Hepatocyte (in vitro differentiated cells): Measurements from ENCODE around the gene SIT1. TPM values are rescaled to one million over a fixed set of nuclear protein-coding genes. Genes with fewer than 3 reads are reported as not detected.
"Not testable (repeated sequence)": the region's sequence is repeated elsewhere in the genome, so short reads cannot be mapped to it uniquely, and the experiment has no call there.

ENCODE experiments used
- DNase-seq: peaks from one replicate; pipeline ENCODE4 v3.0.0-alpha.2; 2016; ENCODE audit warnings: low spot score
- H2AFZ ChIP-seq: fragments of 200-600 bp; sonication (generic); 2 replicates; pipeline ENCODE4 v1.6.0; 2016; ENCODE audit warnings: antibody characterized with exemption, mild to moderate bottlenecking
- H3K27ac ChIP-seq: fragments of 200-600 bp; sonication (generic); 2 replicates; pipeline ENCODE4 v1.5.1; 2016; ENCODE audit warnings: mild to moderate bottlenecking
- H3K27me3 ChIP-seq: fragments of 200-600 bp; sonication (generic); 2 replicates; pipeline ENCODE4 v1.6.1; 2016
- H3K36me3 ChIP-seq: fragments of 200-600 bp; sonication (generic); replicated peaks from 2 replicates; pipeline ENCODE4 v1.5.1; 2016; ENCODE audit warnings: low read depth; ENCODE audit not compliant: insufficient read depth
- H3K4me1 ChIP-seq: fragments of 200-600 bp; sonication (generic); 2 replicates; pipeline ENCODE4 v1.5.1; 2016; ENCODE audit warnings: mild to moderate bottlenecking, moderate library complexity; ENCODE audit not compliant: insufficient read depth
- H3K4me2 ChIP-seq: fragments of 200-600 bp; sonication (generic); 2 replicates; pipeline ENCODE4 v1.6.0; 2016
- H3K4me3 ChIP-seq: fragments of 200-600 bp; sonication (generic); 2 replicates; pipeline ENCODE4 v1.5.1; 2016; ENCODE audit warnings: mild to moderate bottlenecking
- H3K79me2 ChIP-seq: fragments of 200-600 bp; sonication (generic); 2 replicates; pipeline ENCODE4 v1.6.0; 2017; ENCODE audit warnings: mild to moderate bottlenecking
- H3K9me2 ChIP-seq: fragments of 200-600 bp; sonication (generic); replicated peaks from 2 replicates; pipeline ENCODE4 v1.6.0; 2017; ENCODE audit warnings: mild to moderate bottlenecking; ENCODE audit not compliant: insufficient read depth
- H3K9me3 ChIP-seq: fragments of 200-600 bp; sonication (generic); 2 replicates; pipeline ENCODE4 v1.5.1; 2016; ENCODE audit warnings: low read depth, mild to moderate bottlenecking
- H4K20me1 ChIP-seq: fragments of 200-600 bp; sonication (generic); 2 replicates; pipeline ENCODE4 v1.6.0; 2016; ENCODE audit warnings: mild to moderate bottlenecking; ENCODE audit not compliant: insufficient read depth, poor library complexity, severe bottlenecking
- CTCF ChIP-seq: fragments of 200-600 bp; sonication (generic); IDR thresholded peaks from 2 replicates; pipeline ENCODE4 v1.5.1; 2016; ENCODE audit warnings: antibody characterized with exemption, mild to moderate bottlenecking; ENCODE audit not compliant: poor library complexity
- EZH2 ChIP-seq: fragments of 200-600 bp; sonication (generic); IDR thresholded peaks from 2 replicates; pipeline ENCODE4 v1.6.1; 2016; ENCODE audit warnings: antibody characterized with exemption, mild to moderate bottlenecking, borderline replicate concordance
- EZH2phosphoT487 ChIP-seq: fragments of 200-600 bp; sonication (generic); IDR thresholded peaks from one replicate; pipeline ENCODE4 v1.6.1; 2018; ENCODE audit warnings: antibody characterized with exemption, mild to moderate bottlenecking, low read depth, moderate library complexity; ENCODE audit not compliant: unreplicated experiment, severe bottlenecking
- WGBS: methylation state at CpG from one replicate; pipeline ENCODE4 v1.1.6; 2016; ENCODE audit warnings: low lambda C conversion rate; ENCODE audit errors: missing lambda C conversion rate; 5-methylcytosine and 5-hydroxymethylcytosine counted together
- polyA plus RNA-seq: library from polyadenylated mRNA; unstranded; fragments of >200 nt; fragmentation: Nextera tagmentation; extraction: Ambion mirVana; gene quantifications from 2 replicates; pipeline ENCODE4 v1.2.1, GENCODE V29; 2016
- total RNA-seq: library from RNA; depleted of rRNA; stranded (reverse); fragments of >200 nt; gene quantifications from 2 replicates; pipeline ENCODE4 v1.2.3, GENCODE V29; 2014

The SIT1 gene
- total and polyA plus RNA-seq, 2 experiments from 2014 or later: not detected

DNA sequence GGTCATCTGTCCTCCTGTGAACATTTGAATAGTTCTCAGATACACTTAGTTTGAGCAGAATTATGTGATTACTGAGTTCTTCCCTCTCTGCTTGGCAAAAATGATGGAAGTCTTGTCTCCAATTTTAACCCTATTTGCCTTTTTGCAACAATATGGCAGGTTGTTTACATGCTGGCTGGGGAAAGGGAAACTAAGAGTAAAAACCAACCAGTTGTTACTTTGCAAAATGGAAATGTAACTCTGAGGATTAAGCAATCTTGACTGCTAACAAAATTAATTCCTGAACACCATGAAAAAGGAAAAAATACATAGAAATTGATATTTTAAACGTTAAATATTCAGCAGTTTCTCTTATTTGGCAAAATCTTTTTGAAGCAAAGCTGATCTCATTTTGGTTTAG lies 11.1 kb downstream of the SIT1 start:
- Histone ChIP-seq H3K4me2 (no peak overlapping the region), H4K20me1 (no peaks in the 10 kb centered on the region), H3K9me2 (no peaks in the 10 kb centered on the region), H3K9me3 (no peaks in the 10 kb centered on the region), H3K4me1 (no peaks in the 10 kb centered on the region), H3K36me3 (no peaks in the 10 kb centered on the region), H3K79me2 (no peaks in the 10 kb centered on the region), H3K27me3 (no peaks in the 10 kb centered on the region), H3K27ac (no peak overlapping the region), H2AFZ (no peak overlapping the region), H3K4me3 (no peak overlapping the region)
- DNase-seq: no peak
- TF ChIP-seq EZH2 (no peak), CTCF (no peak), EZH2phosphoT487 (no peak)
- WGBS: 88% methylated on average over 1 of the region's 1 CpG

GRCh38 chr9:35639225-35639624 lies 11.5 kb downstream of the SIT1 start:
- not testable (repeated sequence) for H3K79me2 ChIP-seq, H3K4me2 ChIP-seq, H3K27me3 ChIP-seq, H2AFZ ChIP-seq, H3K27ac ChIP-seq, H3K36me3 ChIP-seq, H3K4me3 ChIP-seq, H3K9me2 ChIP-seq, H4K20me1 ChIP-seq, H3K9me3 ChIP-seq, H3K4me1 ChIP-seq, DNase-seq
- WGBS: 74% methylated on average over 1 of the region's 1 CpG

GRCh38 chr9:35638751-35639150 lies 12.0 kb downstream of the SIT1 start:
- H2AFZ ChIP-seq, H3K27me3 ChIP-seq, H3K9me2 ChIP-seq, H3K4me2 ChIP-seq, DNase-seq, H3K9me3 ChIP-seq, H3K36me3 ChIP-seq, H4K20me1 ChIP-seq, H3K79me2 ChIP-seq, H3K4me3 ChIP-seq, H3K4me1 ChIP-seq, H3K27ac ChIP-seq: not testable (repeated sequence)
- 97% methylated on average over 7 of the region's 8 CpGs for WGBS

DNA sequence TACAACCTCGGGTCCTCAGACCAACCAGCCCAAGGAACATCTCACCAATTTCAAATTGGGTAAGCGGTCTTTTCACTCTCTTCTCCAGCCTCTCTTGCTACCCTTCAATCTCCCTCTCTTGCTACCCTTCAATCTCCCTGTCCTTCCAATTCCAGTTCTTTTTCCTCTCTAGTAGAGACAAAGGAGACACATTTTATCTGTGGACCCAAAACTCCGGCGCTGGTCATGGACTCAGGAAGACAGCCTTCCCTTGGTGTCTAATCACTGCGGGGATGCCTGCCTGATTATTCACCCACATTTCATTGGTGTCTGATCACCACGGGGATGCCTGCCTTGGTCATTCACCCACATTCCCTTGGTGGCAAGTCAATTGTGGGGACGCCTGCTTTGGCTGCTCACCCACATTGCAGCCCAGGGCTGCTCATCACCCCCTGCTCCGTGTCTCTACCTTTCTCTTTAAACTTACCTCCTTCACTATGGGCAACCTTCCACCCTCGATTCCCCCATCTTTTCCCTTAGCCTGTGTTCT lies 13.2 kb downstream of the SIT1 start:
- not testable (repeated sequence) for H3K27me3 ChIP-seq, H3K9me3 ChIP-seq, DNase-seq, H3K4me1 ChIP-seq, H3K27ac ChIP-seq, H3K9me2 ChIP-seq, H2AFZ ChIP-seq, H3K4me2 ChIP-seq, H3K79me2 ChIP-seq, H4K20me1 ChIP-seq, H3K36me3 ChIP-seq, H3K4me3 ChIP-seq
- 96% methylated on average over 9 of the region's 9 CpGs for WGBS

DNA sequence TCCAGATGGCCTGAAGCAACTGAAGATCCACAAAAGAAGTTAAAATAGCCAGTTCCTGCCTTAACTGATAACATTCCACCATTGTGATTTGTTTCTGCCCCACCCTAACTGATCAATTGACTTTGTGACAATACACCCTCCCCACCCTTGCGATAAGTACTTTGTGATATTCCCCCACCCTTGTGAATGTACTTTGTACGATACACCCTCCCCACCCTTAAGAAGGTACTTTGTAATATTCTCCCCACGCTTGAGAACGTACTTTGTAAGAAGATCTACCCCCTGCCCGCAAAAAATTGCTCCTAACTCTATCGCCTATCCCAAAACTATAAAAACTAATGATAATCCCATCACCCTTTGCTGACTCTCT lies 13.9 kb downstream of the SIT1 start:
- H3K79me2 ChIP-seq, DNase-seq, H3K36me3 ChIP-seq, H3K27me3 ChIP-seq, H3K27ac ChIP-seq, H3K4me1 ChIP-seq, H2AFZ ChIP-seq, H4K20me1 ChIP-seq, H3K9me2 ChIP-seq, H3K9me3 ChIP-seq, H3K4me3 ChIP-seq, H3K4me2 ChIP-seq: not testable (repeated sequence)
- 86% methylated on average over 6 of the region's 6 CpGs for WGBS
